Measurements from ENCODE around the gene NKX6-2. TPM values are rescaled to one million over a fixed set of nuclear protein-coding genes. Genes with fewer than 3 reads are reported as not detected.
"Not testable (repeated sequence)": the region's sequence is repeated elsewhere in the genome, so short reads cannot be mapped to it uniquely, and the experiment has no call there.

NKX6-2 gene
- total and polyA plus RNA-seq, 5 experiments from 2014 or later = 0.66 TPM; not detected in 4

DNA sequence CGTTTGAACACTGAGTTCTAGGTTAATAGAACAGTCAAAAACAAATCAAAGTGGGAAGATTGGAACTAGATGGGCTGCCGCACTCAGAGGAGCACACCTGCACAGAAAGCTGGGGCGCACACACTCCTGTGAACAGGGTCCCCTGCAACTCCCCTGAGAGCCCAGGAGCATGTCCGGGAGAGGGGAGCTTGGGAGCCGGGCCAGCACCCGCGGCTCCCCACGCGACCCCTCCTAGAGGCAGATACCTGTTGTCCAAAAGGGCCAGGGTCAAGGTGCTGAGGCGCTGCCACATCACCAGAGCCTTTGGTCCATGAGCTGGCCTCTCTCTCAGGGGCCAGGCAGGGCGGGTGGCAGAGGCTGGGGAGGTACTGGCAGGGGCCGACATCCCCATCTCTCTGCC, 5.6 kb downstream of the NKX6-2 start:
- no peak overlapping the region for H3K27ac Mint-ChIP-seq
- peaks cover 15 to 63% (median 43%) of the 10 kb centered on the region in 3 donors for H3K36me3 Mint-ChIP-seq
- no peak overlapping the region for H3K4me3 Mint-ChIP-seq
- POLR2A ChIA-PET = no interaction called here
- H3K9me3 Mint-ChIP-seq = peaks cover 0 to 8% (median 0%) of the 10 kb centered on the region in 9 donors
- H3K27me3 Mint-ChIP-seq = peaks cover 0 to 12% (median 3%) of the 10 kb centered on the region in 5 donors
- no peak for ATAC-seq
- H3K4me1 Mint-ChIP-seq = peaks cover 0 to 4% (median under 1%) of the 10 kb centered on the region in 4 donors
- no peak for DNase-seq

DNA sequence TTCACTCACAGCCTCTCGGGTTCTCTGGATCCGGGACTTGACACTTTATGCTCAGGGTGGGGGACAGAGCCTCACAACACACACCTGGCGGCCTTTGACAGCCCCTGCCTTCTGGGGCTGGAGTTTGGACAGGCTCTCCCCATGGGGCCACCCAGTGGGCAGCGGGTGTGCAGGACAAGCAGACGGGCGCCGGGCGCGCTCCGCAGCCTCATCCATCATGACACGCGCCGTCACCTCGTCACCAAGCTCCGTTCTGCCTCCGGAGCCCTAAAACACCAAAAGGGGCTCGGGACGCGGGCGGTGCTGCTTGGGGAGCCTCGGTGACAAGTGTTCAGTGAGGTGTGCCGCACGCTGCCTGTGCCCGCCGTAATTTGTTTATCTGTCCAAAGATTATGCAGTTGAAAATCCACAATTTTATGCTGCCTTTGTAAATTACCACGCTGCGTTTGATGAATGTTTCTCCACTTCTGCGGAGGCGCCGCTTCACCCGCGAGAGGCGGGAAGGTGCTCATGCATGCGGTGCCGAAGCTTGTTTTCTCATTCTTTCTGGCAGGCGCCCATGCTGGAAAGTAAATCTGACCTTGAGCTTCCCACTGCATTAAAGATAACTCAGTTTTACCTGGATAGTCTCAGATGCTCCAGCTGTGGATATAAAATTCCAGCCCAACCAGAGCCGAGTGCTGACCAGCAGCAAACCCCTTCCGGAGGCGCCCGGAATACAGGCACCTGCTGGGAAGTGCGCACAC, 6.2 kb downstream of the NKX6-2 start:
- DNase-seq (no peak), ATAC-seq (no peak)
- peaks cover 0 to 4% (median under 1%) of the 10 kb centered on the region in 4 donors for H3K4me1 Mint-ChIP-seq
- H3K27ac Mint-ChIP-seq = no peak overlapping the region
- H3K4me3 Mint-ChIP-seq = no peak overlapping the region
- H3K9me3 Mint-ChIP-seq = peaks cover 0 to 8% (median 0%) of the 10 kb centered on the region in 9 donors
- peaks cover 15 to 63% (median 43%) of the 10 kb centered on the region in 3 donors for H3K36me3 Mint-ChIP-seq
- POLR2A ChIA-PET = no interaction called here
- H3K27me3 Mint-ChIP-seq = peaks cover 0 to 11% (median 3%) of the 10 kb centered on the region in 5 donors

DNA sequence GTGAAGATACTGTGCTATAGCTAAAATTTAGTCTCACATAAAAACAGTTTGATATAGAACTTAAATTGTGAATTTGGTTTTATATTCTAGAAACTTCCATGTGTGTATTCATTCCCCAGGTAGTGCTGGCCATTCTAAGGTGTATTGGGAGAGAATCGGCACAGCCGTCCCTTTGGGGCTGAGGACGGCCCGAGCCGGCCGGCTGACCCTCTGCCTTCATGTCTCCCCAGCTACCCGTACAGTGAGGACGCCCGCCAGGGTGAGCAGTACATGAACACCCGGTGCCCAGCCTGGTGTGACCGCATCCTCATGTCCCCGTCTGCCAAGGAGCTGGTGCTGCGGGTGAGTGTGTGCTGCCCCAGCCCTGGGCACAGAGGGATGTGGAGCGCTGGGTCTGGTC, 8.5 kb downstream of the NKX6-2 start:
- Mint-ChIP-seq H3K27ac (no peak overlapping the region), H3K36me3 (peaks cover 5 to 57% (median 37%) of the 10 kb centered on the region in 3 donors), H3K27me3 (peaks cover 0 to 1% (median 0%) of the 10 kb centered on the region in 5 donors), H3K4me1 (peaks cover 0 to 1% (median 0%) of the 10 kb centered on the region in 4 donors), H3K9me3 (no peaks in the 10 kb centered on the region), H3K4me3 (no peak overlapping the region)
- POLR2A ChIA-PET = interaction anchor here (0.5 kb wide), 1 partner anchor 447 kb away, joined by 5 read pairs; no protein-coding TSS in a partner anchor
- ATAC-seq (no peak), DNase-seq (no peak)

DNA sequence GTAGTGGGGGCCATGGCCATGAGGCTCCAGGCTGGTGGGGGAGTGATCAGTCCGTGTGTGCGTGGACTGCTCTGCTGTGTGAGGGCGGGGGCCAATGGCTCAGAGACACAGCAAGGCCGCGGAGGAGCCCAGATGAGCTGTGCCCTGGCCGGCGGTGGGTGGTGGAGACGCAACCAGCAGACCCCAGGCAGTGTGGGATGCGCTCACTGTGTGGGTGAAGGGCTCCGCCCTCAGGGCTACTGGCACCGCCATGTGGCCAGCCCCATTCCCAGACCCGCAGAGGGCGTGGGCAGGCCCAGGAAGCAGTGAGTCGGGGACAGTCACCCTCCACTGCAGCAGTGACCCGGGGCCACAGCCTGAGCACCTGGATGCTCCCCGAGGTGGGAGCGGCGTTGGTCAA, 9.1 kb downstream of the NKX6-2 start:
- Mint-ChIP-seq H3K36me3 (peaks cover 3 to 51% (median 32%) of the 10 kb centered on the region in 3 donors), H3K4me3 (no peak overlapping the region), H3K4me1 (peaks cover 0 to 1% (median 0%) of the 10 kb centered on the region in 4 donors), H3K27ac (no peak overlapping the region), H3K27me3 (peaks cover 0 to 1% (median 0%) of the 10 kb centered on the region in 5 donors), H3K9me3 (no peaks in the 10 kb centered on the region)
- DNase-seq (no peak), ATAC-seq (no peak)
- POLR2A ChIA-PET = no interaction called here

DNA sequence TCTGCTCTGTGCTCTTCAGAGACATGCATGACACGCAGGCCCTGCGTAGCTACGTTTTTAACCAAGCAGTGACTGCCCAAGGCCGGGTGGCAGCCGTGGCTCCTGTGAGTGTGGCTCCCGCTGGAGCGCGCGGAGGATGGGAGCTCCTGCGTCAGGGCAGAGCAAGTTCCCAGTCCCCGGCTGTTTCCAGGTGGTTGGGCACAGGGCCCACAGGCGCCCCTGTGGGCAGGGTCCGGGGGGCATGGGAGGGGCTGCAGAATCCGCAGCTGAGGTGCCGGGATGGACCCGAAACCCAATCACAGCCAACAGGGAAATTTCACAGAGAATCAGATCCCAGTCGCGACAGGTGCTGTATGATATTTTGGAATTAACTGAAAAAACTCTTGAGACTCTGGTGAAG, 9.8 kb downstream of the NKX6-2 start:
- H3K4me3 Mint-ChIP-seq = no peak overlapping the region
- H3K4me1 Mint-ChIP-seq = peaks cover 0 to 1% (median 0%) of the 10 kb centered on the region in 4 donors
- ATAC-seq (no peak), DNase-seq (no peak)
- POLR2A ChIA-PET = no interaction called here
- H3K9me3 Mint-ChIP-seq = no peaks in the 10 kb centered on the region
- peaks cover 0 to 47% (median 28%) of the 10 kb centered on the region in 3 donors for H3K36me3 Mint-ChIP-seq
- no peak overlapping the region for H3K27ac Mint-ChIP-seq
- H3K27me3 Mint-ChIP-seq = peaks cover 0 to 1% (median 0%) of the 10 kb centered on the region in 5 donors

DNA sequence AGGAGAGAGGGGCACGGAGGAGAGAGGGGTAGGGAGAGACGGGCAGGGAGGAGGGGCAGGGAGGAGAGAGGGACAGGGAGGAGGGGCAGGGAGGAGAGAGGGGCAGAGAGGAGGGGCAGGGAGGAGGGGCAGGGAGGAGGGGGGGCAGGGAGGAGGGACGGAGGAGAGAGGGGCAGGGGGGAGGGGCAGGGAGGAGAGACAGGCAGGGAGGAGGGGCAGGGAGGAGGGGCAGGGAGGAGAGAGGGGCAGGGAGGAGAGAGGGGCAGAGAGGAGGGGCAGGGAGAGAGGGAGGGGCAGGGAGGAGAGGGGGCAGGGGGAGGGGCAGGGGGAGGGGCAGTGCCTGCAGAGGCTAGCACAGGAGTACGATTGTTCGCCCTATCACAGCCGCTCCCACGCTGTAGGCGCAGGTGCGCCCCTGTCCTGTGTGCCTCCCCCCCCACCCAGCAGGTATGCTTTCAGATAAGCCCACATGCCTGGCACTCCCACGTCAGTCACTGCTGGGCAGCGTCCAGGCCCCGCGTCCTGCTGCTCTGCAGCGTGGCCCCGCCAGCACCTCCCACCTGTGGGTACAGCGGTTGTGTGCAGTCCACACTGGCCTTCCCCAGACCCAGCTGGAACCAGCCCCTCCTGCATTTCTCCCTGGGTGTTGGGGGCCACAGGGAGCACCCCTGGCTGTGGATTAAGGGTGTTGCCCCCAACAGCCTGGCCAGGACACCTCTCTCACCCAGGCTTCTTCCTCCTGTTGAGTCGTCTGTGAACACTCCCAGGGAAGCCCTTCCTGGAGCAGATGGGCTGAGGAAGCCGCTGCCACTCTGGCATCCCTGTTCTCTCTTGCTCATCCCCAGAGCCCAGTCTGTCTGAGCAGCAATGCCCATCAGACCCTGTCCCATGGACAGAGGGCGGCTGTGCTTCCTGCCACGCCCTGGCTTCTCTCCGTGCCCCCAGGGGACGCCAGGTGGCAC, 10.8 kb downstream of the NKX6-2 start:
- Mint-ChIP-seq H3K27me3 (peaks cover 0 to 1% (median 0%) of the 10 kb centered on the region in 5 donors), H3K36me3 (peaks cover 0 to 48% (median 27%) of the 10 kb centered on the region in 3 donors), H3K4me1 (peaks cover 0 to 1% (median 0%) of the 10 kb centered on the region in 4 donors), H3K4me3 (no peak overlapping the region), H3K9me3 (no peaks in the 10 kb centered on the region), H3K27ac (no peak overlapping the region)
- POLR2A ChIA-PET = no interaction called here
- DNase-seq = no peak
- no peak for ATAC-seq

DNA sequence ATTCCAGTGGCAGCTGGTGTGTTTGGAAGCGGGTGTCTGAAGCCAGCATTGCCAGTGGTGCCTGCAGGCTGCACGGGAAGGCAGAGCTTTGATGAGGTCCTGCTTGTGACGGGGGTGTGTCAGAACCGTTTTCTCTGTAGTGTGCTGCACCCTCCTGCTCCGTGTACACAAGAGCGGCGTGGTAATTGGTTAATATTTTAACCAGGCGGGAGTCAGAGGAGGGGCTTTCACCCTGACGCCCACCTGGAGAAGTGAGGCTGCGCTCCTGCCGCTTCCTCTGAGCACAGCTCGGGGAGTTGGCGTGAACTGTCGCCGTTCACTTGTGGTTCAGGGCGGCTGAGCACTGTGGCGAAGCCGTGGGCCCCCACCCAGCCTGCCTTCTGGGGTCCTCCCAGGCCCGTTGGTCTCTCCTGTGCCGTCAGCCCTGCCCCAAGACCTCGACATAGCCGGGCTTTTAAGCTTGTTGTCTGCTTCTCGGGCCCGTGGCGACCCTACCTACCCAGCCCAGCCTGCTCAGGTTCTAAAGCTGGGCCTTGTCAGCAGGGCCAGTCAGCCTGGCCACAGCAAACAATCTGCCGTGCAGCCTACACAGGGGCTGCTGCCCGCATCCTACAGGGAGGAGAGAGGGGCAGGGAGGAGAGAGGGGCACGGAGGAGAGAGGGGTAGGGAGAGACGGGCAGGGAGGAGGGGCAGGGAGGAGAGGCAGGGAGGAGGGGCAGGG, 11.6 kb downstream of the NKX6-2 start:
- peaks cover 0 to 45% (median 23%) of the 10 kb centered on the region in 3 donors for H3K36me3 Mint-ChIP-seq
- peaks cover 0 to 1% (median 0%) of the 10 kb centered on the region in 5 donors for H3K27me3 Mint-ChIP-seq
- peak overlapping the region in 2 of 10 donors; percentile 47 to 49 for H3K27ac Mint-ChIP-seq
- H3K4me3 Mint-ChIP-seq = no peak overlapping the region
- peaks cover 0 to 1% (median 0%) of the 10 kb centered on the region in 4 donors for H3K4me1 Mint-ChIP-seq
- POLR2A ChIA-PET = no interaction called here
- ATAC-seq (no peak), DNase-seq (no peak)
- H3K9me3 Mint-ChIP-seq = no peaks in the 10 kb centered on the region

DNA sequence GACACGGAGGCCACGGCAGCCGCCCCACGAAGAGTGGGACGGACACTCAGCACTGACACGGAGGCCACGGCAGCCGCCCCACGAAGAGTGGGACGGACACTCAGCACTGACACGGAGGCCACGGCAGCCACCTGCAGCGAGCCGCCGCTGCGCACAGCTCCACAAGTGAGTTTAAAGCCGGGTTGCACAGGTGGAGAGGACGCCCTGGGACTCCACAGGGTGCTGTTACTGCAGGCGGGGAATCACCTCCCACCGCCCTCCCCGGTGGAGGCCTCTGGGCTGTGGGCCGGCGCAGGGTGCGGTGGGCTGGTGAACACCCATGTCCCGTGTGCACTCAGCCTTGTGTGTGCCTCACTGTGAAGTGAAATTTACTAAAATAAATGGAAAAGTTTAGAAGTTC, 13.1 kb downstream of the NKX6-2 start:
- H3K4me3 Mint-ChIP-seq, DNase-seq, H3K9me3 Mint-ChIP-seq, H3K27me3 Mint-ChIP-seq, POLR2A ChIA-PET, H3K27ac Mint-ChIP-seq, H3K4me1 Mint-ChIP-seq, ATAC-seq: not testable (repeated sequence)
- peaks cover 0 to 49% (median 32%) of the 10 kb centered on the region in 3 donors for H3K36me3 Mint-ChIP-seq

DNA sequence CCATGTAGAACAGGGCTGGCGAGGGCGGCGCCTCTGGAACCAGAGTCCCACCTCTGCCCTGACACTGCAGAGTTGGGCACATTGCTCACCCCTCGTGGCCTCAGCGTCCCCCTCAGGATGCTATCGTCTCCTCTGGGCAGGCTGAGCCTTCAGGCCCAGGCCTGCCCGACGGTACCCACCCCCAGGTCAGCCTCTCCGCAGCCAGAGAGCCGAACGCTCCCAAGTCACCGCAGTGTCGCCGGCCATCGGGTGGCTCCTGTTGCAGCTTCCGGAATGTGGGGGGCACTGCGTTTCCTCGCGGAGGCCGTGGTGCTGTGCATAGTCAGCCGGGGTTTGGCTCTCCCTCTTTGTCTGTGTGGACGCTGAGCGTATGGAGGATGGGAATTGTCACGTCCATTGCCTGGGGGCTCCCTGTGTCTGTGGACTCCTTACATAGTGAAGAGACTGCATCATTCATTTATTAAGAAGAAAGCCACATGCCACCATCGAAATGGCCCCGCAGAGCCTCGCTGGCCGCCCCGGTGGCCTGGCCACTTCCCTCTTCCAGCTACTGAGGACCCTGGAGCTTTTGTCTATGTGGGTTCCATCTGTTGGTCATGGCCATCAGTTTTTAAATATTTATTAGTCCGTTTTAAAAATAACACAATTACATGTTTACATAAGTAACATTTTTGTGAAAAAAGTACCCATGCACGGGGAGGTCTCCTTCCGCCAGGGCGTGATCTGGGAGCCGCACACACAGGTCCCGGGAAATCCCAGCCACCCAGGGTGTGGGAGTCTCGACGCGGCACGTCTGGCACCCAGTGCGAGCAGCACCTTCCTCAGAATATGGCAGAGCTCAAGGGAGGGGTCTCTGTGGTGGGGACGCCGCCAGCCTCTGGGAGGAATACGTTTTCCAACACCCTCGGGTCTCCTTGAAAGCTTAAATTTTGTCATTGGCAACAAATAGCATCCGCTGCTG, 15.6 kb downstream of the NKX6-2 start:
- ATAC-seq = no peak
- DNase-seq = no peak
- Mint-ChIP-seq H3K4me1 (peaks cover 0 to 6% (median 0%) of the 10 kb centered on the region in 4 donors), H3K36me3 (peaks cover 0 to 50% (median 33%) of the 10 kb centered on the region in 3 donors), H3K27ac (no peak overlapping the region), H3K4me3 (no peak overlapping the region), H3K27me3 (no peaks in the 10 kb centered on the region), H3K9me3 (no peaks in the 10 kb centered on the region)
- POLR2A ChIA-PET = no interaction called here

DNA sequence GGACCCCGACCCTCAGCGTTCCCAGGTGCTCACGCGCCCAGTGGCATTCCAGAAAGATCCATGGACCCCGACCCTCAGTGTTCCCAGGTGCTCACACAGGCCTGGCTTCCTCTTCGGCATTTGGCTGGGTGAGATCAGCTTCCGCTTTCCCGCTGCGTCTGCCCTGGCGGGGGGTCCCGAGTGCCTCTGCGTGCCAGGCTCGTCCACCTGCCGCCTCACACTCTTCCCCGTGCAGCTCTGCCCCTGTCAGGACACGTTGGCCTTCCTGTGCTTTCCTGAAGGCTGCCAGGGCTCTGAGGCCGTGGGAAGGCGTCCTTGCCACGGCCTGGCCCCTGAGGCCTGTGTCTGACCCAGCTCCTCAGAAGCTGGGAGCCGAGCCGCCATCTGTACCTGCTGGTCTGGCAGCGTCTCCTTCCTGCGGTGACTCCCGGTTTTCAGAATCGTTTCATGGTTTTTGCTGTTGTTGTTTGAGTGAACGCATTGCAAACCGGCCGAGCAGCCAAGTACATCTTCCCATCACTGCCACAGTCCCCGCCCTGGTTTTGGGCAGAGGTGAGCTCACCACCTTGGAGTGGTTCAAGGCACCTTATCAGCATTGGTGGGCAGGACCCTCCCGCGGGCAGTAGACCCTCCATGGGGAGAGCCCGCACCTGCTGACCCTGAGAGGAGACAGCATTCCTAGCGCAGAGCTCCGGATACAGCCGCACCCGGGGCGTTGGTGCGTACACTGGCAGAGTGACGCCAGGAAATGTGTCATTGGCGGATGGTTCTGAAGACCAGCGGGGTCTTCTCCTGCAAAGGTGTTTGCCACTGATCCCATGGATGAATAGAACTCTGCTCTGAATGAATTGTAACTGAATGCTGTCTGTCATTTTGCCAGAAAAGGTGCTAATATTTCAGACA, 17.4 kb downstream of the NKX6-2 start:
- DNase-seq (no peak), ATAC-seq (no peak)
- POLR2A ChIA-PET = no interaction called here
- H3K9me3 Mint-ChIP-seq = no peaks in the 10 kb centered on the region
- H3K4me1 Mint-ChIP-seq = peaks cover 0 to 5% (median 1%) of the 10 kb centered on the region in 4 donors
- no peak overlapping the region for H3K4me3 Mint-ChIP-seq
- no peaks in the 10 kb centered on the region for H3K27me3 Mint-ChIP-seq
- no peak overlapping the region for H3K27ac Mint-ChIP-seq
- peaks cover 0 to 50% (median 32%) of the 10 kb centered on the region in 3 donors for H3K36me3 Mint-ChIP-seq

DNA sequence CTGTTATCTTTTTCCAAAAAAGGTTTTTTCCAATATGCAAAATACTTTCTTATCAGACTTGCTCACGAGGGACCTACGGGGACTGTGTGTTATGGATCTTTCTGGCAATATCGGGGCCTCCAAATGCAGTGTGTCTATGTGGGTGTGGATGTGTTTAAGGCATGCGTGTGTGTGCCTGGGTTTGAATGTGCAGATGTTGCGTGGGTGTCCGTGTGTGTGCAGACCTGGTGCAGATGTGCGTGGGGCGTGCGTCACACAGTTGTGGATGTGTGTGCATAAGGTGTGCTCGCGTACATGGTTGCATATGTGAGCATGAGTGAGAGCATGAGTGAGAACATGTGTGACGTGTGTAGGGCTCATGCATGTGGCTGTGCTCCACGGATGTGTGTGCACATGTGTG, 19.7 kb downstream of the NKX6-2 start:
- Mint-ChIP-seq H3K27ac (no peak overlapping the region), H3K36me3 (peaks cover 0 to 48% (median 25%) of the 10 kb centered on the region in 3 donors)
- POLR2A ChIA-PET = no interaction called here

More for the DNA sequence above, 19.7 kb downstream of the NKX6-2 start:
- no peak for DNase-seq
- no peaks in the 10 kb centered on the region for H3K9me3 Mint-ChIP-seq
- H3K4me1 Mint-ChIP-seq = peaks cover 3 to 11% (median 9%) of the 10 kb centered on the region in 4 donors
- H3K27me3 Mint-ChIP-seq = no peaks in the 10 kb centered on the region
- no peak for ATAC-seq
- H3K4me3 Mint-ChIP-seq = no peak overlapping the region
